Activated T-cell treated with anti-CD3 and anti-CD28 coated beads, Interleukin-2, amount 50 U/mL, for 24 hours (primary cell): Measurements from ENCODE around the gene FAM83E.

Experiments used
- DNase-seq: peaks from one replicate; pipeline ENCODE4 v3.0.0-alpha.2; 2020
- H3K27ac Mint-ChIP-seq: 2 replicates; pipeline ENCODE4 v1.8.0; 2020; ENCODE audit warnings: mild to moderate bottlenecking, mixed read lengths
- H3K27me3 Mint-ChIP-seq: 2 replicates; pipeline ENCODE4 v1.8.0; 2020; ENCODE audit warnings: mixed read lengths
- H3K36me3 Mint-ChIP-seq: 2 replicates; pipeline ENCODE4 v1.8.0; 2020; ENCODE audit warnings: low read depth, mixed read lengths
- H3K4me1 Mint-ChIP-seq: 2 replicates; pipeline ENCODE4 v1.8.0; 2020; ENCODE audit warnings: low read depth, mixed read lengths
- H3K4me3 Mint-ChIP-seq: 2 replicates; pipeline ENCODE4 v1.8.0; 2020; ENCODE audit warnings: mild to moderate bottlenecking, moderate library complexity, mixed read lengths
- H3K9me3 Mint-ChIP-seq: 2 replicates; pipeline ENCODE4 v1.8.0; 2020; ENCODE audit warnings: mixed read lengths

FAM83E gene

GRCh38 chr19:48615231-48616040, 560 bp upstream of the FAM83E start:
- peak overlapping the region; percentile 99 for H3K27ac Mint-ChIP-seq
- no peaks in the 10 kb centered on the region for H3K27me3 Mint-ChIP-seq
- peaks cover 75% of the 10 kb centered on the region for H3K36me3 Mint-ChIP-seq
- peak overlapping the region; percentile 98 for H3K4me3 Mint-ChIP-seq
- peaks cover 29% of the 10 kb centered on the region for H3K4me1 Mint-ChIP-seq
- no peak for DNase-seq
- H3K9me3 Mint-ChIP-seq: no peaks in the 10 kb centered on the region

DNA sequence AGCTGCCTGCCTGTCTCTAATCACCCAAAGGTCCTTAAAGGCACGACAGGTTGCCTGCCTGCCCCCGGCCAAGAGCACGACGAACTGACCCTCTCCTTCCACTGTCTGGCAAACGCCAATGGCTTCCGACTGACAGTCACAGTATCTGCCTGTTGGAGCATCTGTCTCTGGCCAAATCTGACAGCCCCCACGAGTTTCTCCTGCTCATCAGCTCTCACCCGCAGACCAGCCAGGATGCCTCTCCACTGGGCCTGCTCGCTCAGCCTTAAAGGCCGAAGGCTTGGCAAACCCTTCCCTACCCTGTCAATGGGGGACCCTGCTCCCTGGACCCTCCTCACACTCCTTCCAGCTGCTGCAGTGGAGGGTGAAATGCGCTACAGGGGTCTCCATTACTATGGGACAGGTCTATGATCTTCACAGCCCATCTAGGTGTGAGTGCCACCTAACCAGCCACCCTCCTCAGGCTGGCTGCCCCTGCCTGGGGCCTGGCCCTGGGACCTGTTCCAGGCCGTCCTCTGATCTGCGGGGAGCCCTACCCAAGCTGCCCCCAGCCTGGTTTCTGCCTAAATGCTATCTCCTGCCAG, 932 bp downstream of the FAM83E start:
- H3K36me3 Mint-ChIP-seq: peaks cover 61% of the 10 kb centered on the region
- DNase-seq: peak; percentile 61
- peaks cover 20% of the 10 kb centered on the region for H3K4me1 Mint-ChIP-seq
- H3K4me3 Mint-ChIP-seq: peak overlapping the region; percentile 28
- H3K9me3 Mint-ChIP-seq: no peaks in the 10 kb centered on the region
- H3K27me3 Mint-ChIP-seq: no peaks in the 10 kb centered on the region
- peak overlapping the region; percentile 85 for H3K27ac Mint-ChIP-seq

DNA sequence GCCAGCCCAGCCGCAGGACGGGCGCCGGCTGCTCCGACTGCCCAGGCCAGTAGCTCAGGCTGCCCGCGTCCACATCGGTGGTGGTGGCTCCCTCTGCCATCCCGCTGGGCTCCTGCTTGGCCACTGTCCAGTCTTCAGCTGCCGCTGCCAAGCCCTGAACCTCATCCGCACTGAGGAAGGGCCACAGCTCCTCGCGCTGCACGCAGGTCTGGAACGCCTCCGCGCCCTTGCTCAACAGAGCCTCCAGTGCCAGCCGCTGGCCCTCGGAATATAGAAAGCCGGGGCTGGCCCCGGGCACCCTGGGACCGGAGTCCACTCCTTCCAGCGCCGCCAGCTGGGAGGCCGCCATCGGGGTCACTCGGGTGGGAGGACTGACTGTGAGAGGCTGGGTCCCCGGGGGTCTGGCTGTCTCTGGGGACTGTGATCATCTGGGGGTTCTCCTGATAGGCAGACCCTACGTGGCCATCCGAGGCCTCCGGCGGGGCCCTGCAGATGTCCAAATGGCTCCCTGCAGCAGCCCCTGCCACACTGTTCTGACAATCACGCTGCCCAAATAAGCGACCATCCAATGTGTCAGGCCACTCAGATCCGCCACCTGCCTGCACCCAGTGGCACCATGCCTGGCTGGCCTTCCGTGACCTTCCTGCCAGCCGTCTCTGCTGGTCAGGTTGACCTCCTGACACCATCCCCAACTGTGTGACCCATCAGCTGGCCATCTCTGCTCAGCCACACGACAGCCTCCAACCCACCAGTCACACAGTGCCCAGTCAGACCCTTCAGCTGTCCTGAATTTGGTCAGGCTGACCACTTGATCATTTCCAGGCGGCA, 1.6 kb downstream of the FAM83E start:
- H3K4me3 Mint-ChIP-seq: no peak overlapping the region
- no peak for DNase-seq
- H3K9me3 Mint-ChIP-seq: no peaks in the 10 kb centered on the region
- peaks cover 23% of the 10 kb centered on the region for H3K4me1 Mint-ChIP-seq
- H3K36me3 Mint-ChIP-seq: peaks cover 54% of the 10 kb centered on the region
- H3K27ac Mint-ChIP-seq: peak overlapping the region; percentile 85
- no peaks in the 10 kb centered on the region for H3K27me3 Mint-ChIP-seq

DNA sequence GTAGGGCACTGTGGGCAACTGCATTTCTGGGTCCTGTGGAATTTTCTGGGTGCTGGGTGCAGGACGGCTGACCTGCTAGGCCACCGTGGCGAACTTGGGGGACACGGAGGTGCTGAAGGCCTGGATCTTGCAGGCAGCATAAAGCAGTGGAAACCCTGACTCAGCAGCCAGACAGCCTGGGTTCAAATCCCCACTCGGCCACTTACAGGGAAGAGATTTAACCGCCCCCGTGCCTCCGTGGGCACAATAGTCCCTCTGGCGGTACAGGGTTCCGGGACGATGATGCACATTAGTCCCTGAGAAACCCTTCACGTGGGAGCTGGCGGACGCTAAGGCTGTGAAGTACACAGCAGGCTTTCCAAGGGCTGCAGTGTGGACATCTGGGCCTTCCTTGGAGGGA, 3.0 kb downstream of the FAM83E start:
- Mint-ChIP-seq H3K27me3 (no peaks in the 10 kb centered on the region), H3K27ac (peak overlapping the region; percentile 71), H3K4me3 (no peak overlapping the region), H3K36me3 (peaks cover 40% of the 10 kb centered on the region), H3K4me1 (peaks cover 19% of the 10 kb centered on the region), H3K9me3 (no peaks in the 10 kb centered on the region)
- no peak for DNase-seq

DNA sequence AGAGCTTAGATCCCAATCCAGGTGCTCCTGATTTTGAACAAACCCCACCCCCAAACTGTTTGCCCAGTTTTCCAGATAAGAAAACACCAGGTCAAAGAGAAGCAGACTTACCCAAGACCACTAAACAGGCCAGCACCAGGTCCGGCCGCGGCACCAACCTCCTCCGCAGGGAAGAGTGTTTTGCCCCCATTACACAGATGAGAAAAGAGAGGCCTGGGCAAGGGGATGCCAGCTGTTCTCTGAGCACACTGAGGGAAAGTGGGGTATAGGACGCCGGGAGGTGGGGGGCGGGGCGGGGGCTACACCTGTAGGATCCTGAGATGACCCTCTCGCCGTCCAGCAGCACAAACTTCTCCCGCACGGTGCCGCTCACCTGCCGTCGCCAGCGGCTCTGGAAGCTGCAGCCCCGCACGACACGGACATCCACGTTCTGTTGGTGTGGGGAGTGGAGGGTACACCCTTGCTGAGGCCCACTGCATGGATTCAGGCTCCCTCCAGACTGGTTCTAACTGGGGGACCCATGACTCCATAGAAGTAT, 5.2 kb downstream of the FAM83E start:
- peaks cover 4% of the 10 kb centered on the region for H3K4me1 Mint-ChIP-seq
- no peaks in the 10 kb centered on the region for H3K9me3 Mint-ChIP-seq
- peaks cover 18% of the 10 kb centered on the region for H3K36me3 Mint-ChIP-seq
- no peaks in the 10 kb centered on the region for H3K27me3 Mint-ChIP-seq
- DNase-seq: no peak
- no peak overlapping the region for H3K27ac Mint-ChIP-seq
- H3K4me3 Mint-ChIP-seq: no peak overlapping the region

DNA sequence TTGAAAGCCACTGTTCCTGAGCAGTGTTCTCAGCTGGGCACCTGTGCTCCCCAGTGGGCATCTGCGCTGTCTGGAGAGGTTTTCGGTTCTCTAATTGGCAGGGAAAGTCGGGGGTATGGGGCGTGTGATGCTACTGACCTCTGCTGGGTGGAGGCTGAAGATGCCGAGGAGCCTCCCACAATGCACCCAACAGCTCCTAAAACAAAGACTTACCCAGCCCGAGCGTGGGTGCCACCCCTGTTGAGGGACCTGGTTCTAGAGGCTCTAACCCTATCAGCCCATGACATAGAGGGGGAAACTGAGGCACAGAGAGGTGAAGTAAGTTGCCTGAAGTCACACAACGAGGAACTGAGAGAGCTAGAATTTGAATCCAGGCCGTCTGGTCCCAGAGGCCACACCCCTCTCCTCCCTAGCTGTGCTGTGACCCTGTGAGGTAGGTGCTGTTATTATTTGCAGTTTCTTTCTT, 6.0 kb downstream of the FAM83E start:
- H3K4me1 Mint-ChIP-seq: peaks cover 4% of the 10 kb centered on the region
- H3K4me3 Mint-ChIP-seq: no peak overlapping the region
- H3K27ac Mint-ChIP-seq: peak overlapping the region; percentile 73
- H3K27me3 Mint-ChIP-seq: no peaks in the 10 kb centered on the region
- peak; percentile 64 for DNase-seq
- peaks cover 10% of the 10 kb centered on the region for H3K36me3 Mint-ChIP-seq
- H3K9me3 Mint-ChIP-seq: no peaks in the 10 kb centered on the region

DNA sequence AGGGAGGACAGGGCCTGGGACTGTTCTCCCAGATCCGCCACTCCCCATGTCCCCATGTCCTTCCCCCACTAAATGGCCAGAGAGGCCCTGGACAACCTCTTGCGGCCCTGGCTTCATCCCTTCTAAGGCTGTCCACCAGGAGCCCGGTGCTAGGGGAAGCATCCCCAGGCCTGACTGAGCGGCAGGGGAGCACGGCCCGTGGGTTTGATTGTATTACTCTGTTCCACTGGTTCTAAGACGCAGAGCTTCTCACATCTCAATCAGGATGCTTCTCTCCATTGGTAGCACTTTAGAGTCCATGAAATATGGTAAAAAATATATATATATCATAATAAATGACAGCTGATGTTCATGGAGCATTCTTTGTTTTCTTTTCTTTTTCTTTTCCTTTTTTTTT, 7.5 kb downstream of the FAM83E start:
- Mint-ChIP-seq H3K4me3 (no peak overlapping the region), H3K27me3 (no peaks in the 10 kb centered on the region), H3K4me1 (peaks cover 4% of the 10 kb centered on the region), H3K9me3 (no peaks in the 10 kb centered on the region), H3K36me3 (peaks cover 7% of the 10 kb centered on the region), H3K27ac (no peak overlapping the region)
- no peak for DNase-seq

GRCh38 chr19:48606463-48607358, 8.2 kb downstream of the FAM83E start, which contains the start of gene SPACA4:
Gene SPACA4, plus strand, starts transcription at chr19:48606742. Its CDS starts 237 bp downstream, at chr19:48606979.
- H3K4me3 Mint-ChIP-seq: no peak within 1 kb of the TSS

GRCh38 chr19:48603850-48604249, 11.0 kb downstream of the FAM83E start:
- peaks cover 3% of the 10 kb centered on the region for H3K4me1 Mint-ChIP-seq
- H3K9me3 Mint-ChIP-seq: no peaks in the 10 kb centered on the region
- no peaks in the 10 kb centered on the region for H3K27me3 Mint-ChIP-seq
- H3K36me3 Mint-ChIP-seq: peaks cover 3% of the 10 kb centered on the region
- no peak for DNase-seq
- no peak overlapping the region for H3K27ac Mint-ChIP-seq
- H3K4me3 Mint-ChIP-seq: no peak overlapping the region

More at GRCh38 chr19:48606463-48607358, 8.2 kb downstream of the FAM83E start, which contains the start of gene SPACA4:
- H3K27ac Mint-ChIP-seq: no peak within 1 kb of the TSS
- peaks cover 4% of the 10 kb centered on the region for H3K4me1 Mint-ChIP-seq
- H3K9me3 Mint-ChIP-seq: no peaks in the 10 kb centered on the region
- no peak for DNase-seq
- peaks cover 3% of the 10 kb centered on the region for H3K36me3 Mint-ChIP-seq
- no peaks in the 10 kb centered on the region for H3K27me3 Mint-ChIP-seq

DNA sequence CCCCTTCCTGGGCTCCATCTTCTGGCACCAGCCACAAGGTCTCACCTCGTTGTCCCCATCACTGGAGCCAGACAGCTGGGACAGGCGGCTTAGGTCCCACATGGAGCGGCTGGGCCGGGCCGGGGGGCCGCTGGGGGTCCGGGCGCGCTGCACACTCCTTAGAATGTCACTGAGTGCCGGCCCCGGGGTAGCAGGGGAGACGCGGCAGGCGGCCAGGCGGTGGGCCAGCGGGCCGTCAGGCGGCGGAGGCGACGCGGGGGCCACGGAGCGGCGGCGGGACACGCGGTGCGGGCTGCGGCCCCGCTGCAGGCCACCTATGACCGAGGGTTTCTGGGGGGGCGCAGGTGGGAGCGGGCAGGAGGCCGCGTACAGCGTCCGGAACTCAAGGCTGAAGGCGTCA, 11.4 kb downstream of the FAM83E start:
- DNase-seq: no peak
- Mint-ChIP-seq H3K4me1 (no peaks in the 10 kb centered on the region), H3K27ac (no peak overlapping the region)

GRCh38 chr19:48603001-48603400, 11.9 kb downstream of the FAM83E start:
- peaks cover 3% of the 10 kb centered on the region for H3K36me3 Mint-ChIP-seq
- H3K4me1 Mint-ChIP-seq: no peaks in the 10 kb centered on the region
- DNase-seq: no peak
- no peak overlapping the region for H3K27ac Mint-ChIP-seq
- no peaks in the 10 kb centered on the region for H3K27me3 Mint-ChIP-seq
- no peak overlapping the region for H3K4me3 Mint-ChIP-seq
- no peaks in the 10 kb centered on the region for H3K9me3 Mint-ChIP-seq

More for the DNA sequence above, 11.4 kb downstream of the FAM83E start:
- no peaks in the 10 kb centered on the region for H3K9me3 Mint-ChIP-seq
- peaks cover 3% of the 10 kb centered on the region for H3K36me3 Mint-ChIP-seq
- no peaks in the 10 kb centered on the region for H3K27me3 Mint-ChIP-seq
- H3K4me3 Mint-ChIP-seq: no peak overlapping the region

DNA sequence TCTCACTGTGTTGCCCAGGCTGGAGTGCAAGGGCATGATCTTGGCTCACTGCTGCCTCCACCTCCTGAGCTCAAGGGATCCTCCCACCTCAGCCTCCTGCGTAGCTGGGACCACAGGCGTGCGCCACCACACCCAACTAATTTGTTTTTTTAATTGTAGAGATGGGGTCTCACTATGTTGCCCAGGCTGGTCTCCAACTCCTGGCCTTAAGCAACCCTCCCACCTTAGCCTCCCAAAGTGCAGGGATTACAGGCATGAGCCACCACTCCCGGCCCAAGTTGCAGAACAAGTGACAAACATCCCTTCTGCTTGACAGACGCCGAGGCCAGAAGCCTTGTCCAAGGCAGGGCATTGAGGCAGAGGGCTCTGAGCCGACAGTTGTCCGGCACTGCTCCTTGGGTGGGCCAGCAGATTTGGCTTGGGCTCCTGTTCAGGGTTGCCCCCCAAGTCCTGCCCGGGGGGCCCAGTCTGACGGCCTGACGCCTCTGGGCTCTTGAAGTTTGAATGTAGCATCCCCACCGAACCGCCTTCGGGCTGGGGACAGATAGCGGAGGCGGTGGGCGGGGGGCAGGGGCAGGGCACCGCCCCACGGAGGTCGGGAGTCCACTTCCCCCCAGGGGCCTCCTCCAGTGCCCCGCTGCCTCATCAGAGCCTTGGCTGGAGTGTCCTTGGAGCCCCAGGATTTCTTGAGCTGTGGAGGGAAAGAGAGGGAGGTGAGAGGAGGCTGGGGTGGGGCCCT, 14.0 kb downstream of the FAM83E start:
- H3K4me1 Mint-ChIP-seq: peaks cover 7% of the 10 kb centered on the region
- H3K27me3 Mint-ChIP-seq: no peaks in the 10 kb centered on the region
- H3K36me3 Mint-ChIP-seq: peaks cover 3% of the 10 kb centered on the region
- H3K4me3 Mint-ChIP-seq: no peak overlapping the region
- H3K9me3 Mint-ChIP-seq: no peaks in the 10 kb centered on the region
- no peak for DNase-seq
- H3K27ac Mint-ChIP-seq: no peak overlapping the region
